H1 (cell line): ENCODE data around the gene ZNF358. TPM values are rescaled to one million over a fixed set of nuclear protein-coding genes. Genes with fewer than 3 reads are reported as not detected.

Experiments used
- CTCF ChIA-PET: fragments of 300-600 bp; sonication (Branson Sonifier 250); formaldehyde crosslinking; loops from one replicate; lab custom pipeline; 2021; ENCODE audit not compliant: partially characterized antibody; lab: Charles Lee
- POLR2A ChIA-PET: fragments of 300-600 bp; sonication (Branson Sonifier 250); formaldehyde crosslinking; loops from one replicate; lab custom pipeline; 2021; ENCODE audit warnings: inconsistent platforms; ENCODE audit not compliant: partially characterized antibody; lab: Charles Lee
- DNase-seq, 2 experiments: peaks; one replicate each; pipeline versions ENCODE4 v3.0.0 to v3.0.0-alpha.2; 2010 to 2022; ENCODE audit warnings: low spot score in 2 of 2, low read depth in 1 of 2, mixed read lengths in 1 of 2
- FAIRE-seq: peaks from 2 replicates; lab custom pipeline; 2011; peaks lifted over from hg19 to GRCh38; lab: Jason Lieb, UNC
- H2AFZ ChIP-seq: 2 replicates; pipeline ENCODE4 v1.8.1; 2012; ENCODE audit warnings: low read length, inconsistent platforms
- H2AK5ac ChIP-seq: 2 replicates; pipeline ENCODE4 v1.6.1; 2013; ENCODE audit warnings: low read depth, low read length
- H2BK120ac ChIP-seq: replicated peaks from 2 replicates; pipeline ENCODE3; 2013; ENCODE audit warnings: low read depth, low read length, inconsistent platforms
- H2BK12ac ChIP-seq: 2 replicates; pipeline ENCODE4 v1.6.1; 2013; ENCODE audit warnings: low read depth, low read length
- H2BK15ac ChIP-seq: 2 replicates; pipeline ENCODE4 v1.6.1; 2013; ENCODE audit warnings: low read length
- H2BK20ac ChIP-seq: 2 replicates; pipeline ENCODE4 v1.6.1; 2013; ENCODE audit warnings: low read length
- H2BK5ac ChIP-seq: 2 replicates; pipeline ENCODE4 v1.6.1; 2013; ENCODE audit warnings: low read depth, low read length
- H3K14ac ChIP-seq: 2 replicates; pipeline ENCODE4 v1.6.1; 2013; ENCODE audit warnings: inconsistent platforms; ENCODE audit not compliant: insufficient read length
- H3K18ac ChIP-seq: 2 replicates; pipeline ENCODE4 v1.6.1; 2013; ENCODE audit warnings: low read length; ENCODE audit errors: extremely low read depth
- H3K23ac ChIP-seq: 2 replicates; pipeline ENCODE4 v1.6.1; 2013; ENCODE audit warnings: inconsistent platforms; ENCODE audit not compliant: insufficient read length
- H3K23me2 ChIP-seq: 2 replicates; pipeline ENCODE4 v1.6.1; 2013; ENCODE audit warnings: low read depth, low read length
- H3K27ac ChIP-seq: 2 replicates; pipeline ENCODE4 v1.6.1; 2011; ENCODE audit warnings: low read depth, low read length, inconsistent platforms
- H3K27me3 ChIP-seq, 4 experiments: replicated peaks in 1 of 4; 1 replicate in 1 of 4; 2 replicates in 3 of 4; pipeline versions ENCODE4 v1.6.1 to v1.8.1; 2011 to 2013; ENCODE audit warnings: low read length in 3 of 4, mild to moderate bottlenecking in 3 of 4, inconsistent platforms in 2 of 4, mixed read lengths in 2 of 4, moderate library complexity in 1 of 4; ENCODE audit not compliant: control insufficient read depth in 3 of 4, insufficient read depth in 3 of 4; ENCODE audit errors: extremely low read depth in 1 of 4
- H3K36me3 ChIP-seq, 4 experiments: 2 replicates each; pipeline versions ENCODE4 v1.6.1 to v1.8.1; 2011 to 2013; ENCODE audit warnings: mild to moderate bottlenecking in 4 of 4, low read length in 3 of 4, moderate library complexity in 2 of 4, control low read depth in 1 of 4, inconsistent platforms in 1 of 4; ENCODE audit not compliant: insufficient read depth in 4 of 4, control insufficient read depth in 2 of 4
- H3K4ac ChIP-seq: replicated peaks from 2 replicates; pipeline ENCODE3; 2013; ENCODE audit warnings: low read length, low read depth, mixed read lengths, inconsistent platforms; ENCODE audit not compliant: insufficient read length
- H3K4me1 ChIP-seq, 4 experiments: replicated peaks in 1 of 4; 1 replicate in 1 of 4; 2 replicates in 3 of 4; pipeline versions ENCODE4 v1.6.1 to v1.8.1; 2011 to 2013; ENCODE audit warnings: low read length in 3 of 4, inconsistent platforms in 2 of 4, mixed read lengths in 1 of 4; ENCODE audit not compliant: insufficient read depth in 4 of 4, control insufficient read depth in 3 of 4
- H3K4me2 ChIP-seq, 2 experiments: 2 replicates each; pipeline versions ENCODE4 v1.6.1 to v1.8.1; 2011 to 2013; ENCODE audit warnings: low read depth in 2 of 2, low read length in 2 of 2, control low read depth in 1 of 2, inconsistent platforms in 1 of 2, mild to moderate bottlenecking in 1 of 2; ENCODE audit not compliant: insufficient read depth in 1 of 2
- H3K4me3 ChIP-seq, 4 experiments: fragments of 200-600, 300-600 bp in 1 of 4; sonication (generic), shearing (Covaris generic), sonication (Bioruptor Twin) in 1 of 4; 2 replicates each; pipeline versions ENCODE4 v1.5.1 to v1.8.1; 2011 to 2016; ENCODE audit warnings: low read length in 4 of 4, low read depth in 3 of 4, control low read depth in 2 of 4, inconsistent platforms in 2 of 4, mild to moderate bottlenecking in 2 of 4, mixed read lengths in 1 of 4, moderate library complexity in 1 of 4; ENCODE audit not compliant: insufficient read depth in 2 of 4; ENCODE audit errors: extremely low read depth in 1 of 4
- H3K56ac ChIP-seq: replicated peaks from 2 replicates; pipeline ENCODE3; 2013; ENCODE audit warnings: low read depth, mild to moderate bottlenecking, mixed read lengths, low read length, inconsistent platforms; ENCODE audit not compliant: insufficient read length
- H3K79me1 ChIP-seq: 2 replicates; pipeline ENCODE4 v1.6.1; 2013; ENCODE audit warnings: low read depth, low read length, control low read depth
- H3K79me2 ChIP-seq, 2 experiments: 2 replicates each; pipeline versions ENCODE4 v1.6.1 to v1.8.1; 2012 to 2013; ENCODE audit warnings: low read length in 2 of 2, mild to moderate bottlenecking in 2 of 2, inconsistent platforms in 1 of 2; ENCODE audit not compliant: insufficient read depth in 2 of 2, control insufficient read depth in 1 of 2
- H3K9ac ChIP-seq, 4 experiments: replicated peaks in 1 of 4; 1 replicate in 1 of 4; 2 replicates in 3 of 4; pipeline versions ENCODE4 v1.6.1 to v1.8.1; 2011 to 2013; ENCODE audit warnings: low read depth in 3 of 4, low read length in 3 of 4, control low read depth in 2 of 4, mild to moderate bottlenecking in 2 of 4, moderate library complexity in 2 of 4, inconsistent platforms in 1 of 4; ENCODE audit errors: extremely low read depth in 1 of 4
- H3K9me3 ChIP-seq, 2 experiments: 2 replicates each; pipeline versions ENCODE4 v1.6.1 to v1.8.1; 2012 to 2013; ENCODE audit warnings: mild to moderate bottlenecking in 2 of 2, moderate library complexity in 2 of 2, control low read depth in 1 of 2, inconsistent platforms in 1 of 2, low read depth in 1 of 2, low read length in 1 of 2, mixed read lengths in 1 of 2; ENCODE audit not compliant: insufficient read depth in 2 of 2
- H4K20me1 ChIP-seq, 2 experiments: replicated peaks in 1 of 2; 2 replicates each; pipeline versions ENCODE3 to v1.8.1; 2011 to 2013; ENCODE audit warnings: inconsistent platforms in 2 of 2, low read length in 2 of 2, mild to moderate bottlenecking in 1 of 2; ENCODE audit not compliant: insufficient read depth in 2 of 2, control insufficient read depth in 1 of 2
- H4K5ac ChIP-seq: 2 replicates; pipeline ENCODE4 v1.6.1; 2013; ENCODE audit warnings: low read length, low read depth, mixed read lengths, inconsistent platforms; ENCODE audit not compliant: insufficient read length
- H4K8ac ChIP-seq: 2 replicates; pipeline ENCODE4 v1.8.0; 2013; ENCODE audit warnings: mild to moderate bottlenecking, moderate library complexity, low read length, inconsistent platforms; ENCODE audit not compliant: insufficient read depth; ENCODE audit errors: extremely low read depth
- H4K91ac ChIP-seq: replicated peaks from 2 replicates; pipeline ENCODE3; 2013; ENCODE audit warnings: low read length, mixed read lengths, inconsistent platforms; ENCODE audit not compliant: insufficient read length
- ASH2L ChIP-seq: fragments of 200-600, 300-600 bp; sonication (generic); IDR thresholded peaks from one replicate; pipeline ENCODE4 v1.7.1; 2017; ENCODE audit warnings: low read length
- KDM4A ChIP-seq: IDR thresholded peaks from one replicate; pipeline ENCODE4 v1.7.1; 2012; ENCODE audit warnings: low read depth, mild to moderate bottlenecking, moderate library complexity, low read length, inconsistent platforms; ENCODE audit not compliant: severe bottlenecking
- PHF8 ChIP-seq: fragments of 200-600 bp; sonication (generic); conservative IDR thresholded peaks from 2 replicates; pipeline ENCODE4 v1.7.1; 2012; ENCODE audit warnings: low read depth, mild to moderate bottlenecking, inconsistent platforms, low read length, moderate library complexity
- RAD21 ChIP-seq, 2 experiments: IDR thresholded peaks in 1 of 2; conservative IDR thresholded peaks in 1 of 2; 2 replicates each; pipeline ENCODE4 v1.6.1; 2011; ENCODE audit warnings: low read depth in 2 of 2, low read length in 2 of 2, improper control_type of control experiment in 1 of 2, inconsistent platforms in 1 of 2, mild to moderate bottlenecking in 1 of 2, moderate library complexity in 1 of 2
- SIRT6 ChIP-seq: IDR thresholded peaks from one replicate; pipeline ENCODE4 v1.7.1; 2012; ENCODE audit warnings: low read length, inconsistent platforms
- WGBS, 2 experiments: shearing (Covaris generic) in 1 of 2; methylation state at CpG; one replicate each; pipeline versions ENCODE4 v1.1.6 to v1.1.7; 2013 to 2015; ENCODE audit warnings: low lambda C conversion rate in 2 of 2, mixed read lengths in 2 of 2, inconsistent platforms in 1 of 2, low coverage in 1 of 2, missing lambda C conversion rate in 1 of 2; ENCODE audit not compliant: insufficient replicate concordance in 2 of 2, insufficient coverage in 1 of 2, insufficient read length in 1 of 2; ENCODE audit errors: extremely low coverage in 1 of 2, missing lambda C conversion rate in 1 of 2; 5-methylcytosine and 5-hydroxymethylcytosine counted together
- polyA plus RNA-seq, 7 experiments: library from polyadenylated mRNA; depleted of rRNA in 3 of 7; stranded (reverse) in 5 of 7; unstranded in 2 of 7; fragments of >200 nt in 5 of 7; fragments of 200-250 nt in 2 of 7; gene quantifications; 1 replicate in 5 of 7; 2 replicates in 1 of 7; 4 replicates in 1 of 7; pipeline versions ENCODE4 v1.2.1 to v1.2.3, GENCODE V29; 2011 to 2013; ENCODE audit warnings: missing spikeins in 2 of 7, mixed read lengths in 2 of 7
- total RNA-seq: library from RNA; stranded (reverse); fragmentation: NEBNext Ultra II Directional; extraction: Animal tissue kit (Norgen Biotek cat#: 25700); gene quantifications from 2 replicates; pipeline ENCODE4 v1.2.1, GENCODE V29; 2021

Gene ZNF358
- total and polyA plus RNA-seq, 2 of the 8 experiments (the other 6 are each of a cell fraction or from before 2014, with no cell fraction given) = 40.0 to 60.3 TPM

- H4K91ac ChIP-seq = peak overlapping the region; percentile 11
- H3K23ac ChIP-seq = no peak overlapping the region
- peaks cover 0 to 11% (median 6%) of the 10 kb centered on the region in 4 experiments; a peak in 5 of 7 replicates for H3K4me1 ChIP-seq
- H3K27ac ChIP-seq = peak overlapping the region; percentile 29; the same call in 1 of the 2 replicates
- H2BK15ac ChIP-seq = no peak overlapping the region
- H4K20me1 ChIP-seq = peaks cover 1 to 2% of the 10 kb centered on the region in 2 experiments
- peaks cover 0 to 11% of the 10 kb centered on the region in 2 experiments; a peak in 1 of 4 replicates for H3K79me2 ChIP-seq
- H3K79me1 ChIP-seq = 0 out of 2 replicates have a peak, but pooled peaks cover 3% of the 10 kb centered on the region
- DNase-seq = peak in 1 of 2 experiments; percentile 51
- no peak overlapping the region for H2BK5ac ChIP-seq
- peak overlapping the region; percentile 72 to 95 (median 77) for H3K4me3 ChIP-seq
- peak overlapping the region; percentile 96 for H3K4ac ChIP-seq
- H4K5ac ChIP-seq = peak overlapping the region; percentile 28
- peak overlapping the region; percentile 43 for H2BK120ac ChIP-seq
- no peak overlapping the region for H3K14ac ChIP-seq
- TF ChIP-seq RAD21 (IDR thresholded peaks at IDR 0.05 in 1 of 2, conservative IDR thresholded peaks at IDR 0.05 in 1 of 2; ENCODE audit: low read depth in 2 of 2, low read length in 2 of 2) (no peak), PHF8 (0 out of 2 replicates have a peak, but pooled peaks have one; percentile 9), KDM4A (peak; percentile 25), SIRT6 (no peak), ASH2L (no peak)
- H2BK20ac ChIP-seq = no peak overlapping the region
- ChIA-PET CTCF (interaction anchor here (0.7 to 1.8 kb wide), 8 partner anchors 10 to 165 kb away, joined by 3 to 5 read pairs (median 3); partner anchors contain the start of gene TRAPPC5), POLR2A (interaction anchor here (1.2 to 2.8 kb wide), 3 partner anchors 9 to 18 kb away, joined by 4 to 12 read pairs (median 5); no protein-coding TSS in a partner anchor)
- no peak overlapping the region for H2AFZ ChIP-seq
- H3K4me2 ChIP-seq = peak overlapping the region; percentile 85 to 98
- no peak overlapping the region; the same call in 1 of the 2 replicates for H2AK5ac ChIP-seq
- whole genome bisulfite sequencing, 2 experiments = 6% methylated on average over 3 of the region's 28 CpGs; no CpG with 5 or more reads in 1 of the 2 experiments
- H3K56ac ChIP-seq = no peak overlapping the region
- H3K18ac ChIP-seq = peak overlapping the region; percentile 78; the same call in 1 of the 2 replicates
- no peaks in the 10 kb centered on the region for H3K27me3 ChIP-seq
- H2BK12ac ChIP-seq = no peak overlapping the region
- H3K9ac ChIP-seq = peak overlapping the region; percentile 63 to 82 (median 72)
- FAIRE-seq = no peak
- H4K8ac ChIP-seq = peak overlapping the region; percentile 19; the same call in 1 of the 2 replicates
- no peaks in the 10 kb centered on the region for H3K9me3 ChIP-seq
- H3K23me2 ChIP-seq = peaks cover 4% of the 10 kb centered on the region
- H3K36me3 ChIP-seq = peaks cover 0 to 7% (median 3%) of the 10 kb centered on the region in 4 experiments; a peak in 1 of 8 replicates
Measured at GRCh38 chr19:7516333-7516732, 430 bp downstream of the ZNF358 start.
